HEK293T (cell line): ENCODE data around the gene NECAB2.

Experiments used
- BHLHE40 ChIP-seq: fragments of 450-650 bp; IDR thresholded peaks from 2 replicates; pipeline ENCODE4 v1.6.1; 2016; ENCODE audit warnings: mild to moderate bottlenecking, moderate library complexity, borderline replicate concordance
- ELF4 ChIP-seq: fragments of 450-650 bp; IDR thresholded peaks from 2 replicates; pipeline ENCODE4 v1.6.1; 2017; ENCODE audit warnings: antibody characterized with exemption
- FOXA1 ChIP-seq: fragments of 450-650 bp; IDR thresholded peaks from 2 replicates; pipeline ENCODE4 v1.6.1; 2016; ENCODE audit warnings: mild to moderate bottlenecking
- L3MBTL2 ChIP-seq: fragments of 450-650 bp; conservative IDR thresholded peaks from 2 replicates; pipeline ENCODE4 v1.6.1; 2016; ENCODE audit warnings: mild to moderate bottlenecking
- NFRKB ChIP-seq: fragments of 450-650 bp; IDR thresholded peaks from 2 replicates; pipeline ENCODE4 v1.6.1; 2016; ENCODE audit warnings: mild to moderate bottlenecking, moderate library complexity
- SP1 ChIP-seq: fragments of 450-650 bp; IDR thresholded peaks from 2 replicates; pipeline ENCODE4 v1.6.1; 2017
- TARDBP ChIP-seq: fragments of 450-650 bp; IDR thresholded peaks from 2 replicates; pipeline ENCODE4 v1.6.1; 2016
- ZNF384 ChIP-seq: fragments of 450-650 bp; IDR thresholded peaks from 2 replicates; pipeline ENCODE4 v1.6.1; 2016

GRCh38 chr16:83960521-83961249 lies 7.4 kb upstream of the NECAB2 start:
- TF ChIP-seq TARDBP (no peak), BHLHE40 (no peak), SP1 (no peak), FOXA1 (no peak), ELF4 (no peak), ZNF384 (no peak), L3MBTL2 (no peak), NFRKB (no peak)
